Mesodermal cell (in vitro differentiated cells): Measurements from ENCODE around the gene PRDM16.

Source experiments
- H3K27ac ChIP-seq: 2 replicates; pipeline ENCODE4 v1.7.0; 2013; ENCODE audit warnings: mild to moderate bottlenecking, low read depth, low read length, moderate library complexity; ENCODE audit not compliant: severe bottlenecking
- H3K36me3 ChIP-seq: 2 replicates; pipeline ENCODE4 v1.7.1; 2013; ENCODE audit warnings: mild to moderate bottlenecking, low read length, moderate library complexity; ENCODE audit not compliant: control insufficient read depth, insufficient read depth
- H3K4me1 ChIP-seq: one replicate; pipeline ENCODE4 v1.7.1; 2013; ENCODE audit warnings: mild to moderate bottlenecking, low read length; ENCODE audit not compliant: insufficient read depth, control insufficient read depth, poor library complexity, severe bottlenecking
- H3K4me3 ChIP-seq: 2 replicates; pipeline ENCODE4 v1.7.0; 2013; ENCODE audit warnings: low read length, control low read depth, mild to moderate bottlenecking; ENCODE audit not compliant: insufficient read depth, poor library complexity, severe bottlenecking; ENCODE audit errors: extremely low read depth
- H3K9me3 ChIP-seq: 2 replicates; pipeline ENCODE4 v1.7.1; 2013; ENCODE audit warnings: mild to moderate bottlenecking, low read length, moderate library complexity; ENCODE audit not compliant: control insufficient read depth
- WGBS, 2 experiments: methylation state at CpG; one replicate each; pipeline ENCODE4 v1.1.5; 2013; ENCODE audit warnings: missing lambda C conversion rate in 2 of 2; ENCODE audit not compliant: insufficient coverage in 2 of 2; 5-methylcytosine and 5-hydroxymethylcytosine counted together

PRDM16 gene

GRCh38 chr1:3033040-3033789, 35.8 kb upstream of the PRDM16 start:
- Histone ChIP-seq H3K4me1 (no peaks in the 10 kb centered on the region), H3K4me3 (no peak overlapping the region), H3K27ac (no peak overlapping the region), H3K9me3 (peaks cover 14% of the 10 kb centered on the region), H3K36me3 (no peaks in the 10 kb centered on the region)
- WGBS, 2 experiments: 85 to 89% methylated on average over 14 to 16 of the region's 25 CpGs

- no peak overlapping the region for H3K27ac ChIP-seq
- H3K4me1 ChIP-seq: no peaks in the 10 kb centered on the region
- 86 to 92% methylated on average over 2 to 4 of the region's 4 CpGs for WGBS, 2 experiments
- H3K9me3 ChIP-seq: peaks cover 14% of the 10 kb centered on the region
- no peaks in the 10 kb centered on the region for H3K36me3 ChIP-seq
- no peak overlapping the region for H3K4me3 ChIP-seq
Observed at GRCh38 chr1:3033790-3034090, 35.3 kb upstream of the PRDM16 start.

GRCh38 chr1:3034162-3034561, 34.8 kb upstream of the PRDM16 start:
- Histone ChIP-seq H3K4me3 (no peak overlapping the region), H3K36me3 (no peaks in the 10 kb centered on the region), H3K9me3 (peaks cover 14% of the 10 kb centered on the region), H3K27ac (no peak overlapping the region), H3K4me1 (no peaks in the 10 kb centered on the region)
- WGBS, 2 experiments: 79 to 83% methylated on average over 6 to 7 of the region's 7 CpGs

- no peaks in the 10 kb centered on the region for H3K4me1 ChIP-seq
- H3K9me3 ChIP-seq: peaks cover 13% of the 10 kb centered on the region
- WGBS, 2 experiments: 87 to 93% methylated on average over 9 to 13 of the region's 14 CpGs
- H3K27ac ChIP-seq: no peak overlapping the region
- no peak overlapping the region for H3K4me3 ChIP-seq
- no peaks in the 10 kb centered on the region for H3K36me3 ChIP-seq
Observed at GRCh38 chr1:3034728-3035562, 34.1 kb upstream of the PRDM16 start.

GRCh38 chr1:3035563-3036446, 33.2 kb upstream of the PRDM16 start:
- Histone ChIP-seq H3K36me3 (no peaks in the 10 kb centered on the region), H3K4me1 (no peaks in the 10 kb centered on the region)
- 80 to 93% methylated on average over 13 to 14 of the region's 19 CpGs for WGBS, 2 experiments

GRCh38 chr1:3036447-3037280, 32.3 kb upstream of the PRDM16 start:
- Histone ChIP-seq H3K4me1 (no peaks in the 10 kb centered on the region), H3K4me3 (no peak overlapping the region), H3K27ac (no peak overlapping the region), H3K36me3 (no peaks in the 10 kb centered on the region), H3K9me3 (peaks cover 12% of the 10 kb centered on the region)
- 65 to 67% methylated on average over 12 to 13 of the region's 22 CpGs for WGBS, 2 experiments

More at GRCh38 chr1:3035563-3036446, 33.2 kb upstream of the PRDM16 start:
- H3K4me3 ChIP-seq: no peak overlapping the region
- no peak overlapping the region for H3K27ac ChIP-seq
- H3K9me3 ChIP-seq: peaks cover 12% of the 10 kb centered on the region

- H3K4me3 ChIP-seq: no peak overlapping the region
- 90 to 93% methylated on average over 25 of the region's 32 CpGs for WGBS, 2 experiments
- no peaks in the 10 kb centered on the region for H3K36me3 ChIP-seq
- peaks cover 8% of the 10 kb centered on the region for H3K9me3 ChIP-seq
- H3K27ac ChIP-seq: no peak overlapping the region
- no peaks in the 10 kb centered on the region for H3K4me1 ChIP-seq
Observed at GRCh38 chr1:3037281-3038040, 31.5 kb upstream of the PRDM16 start.

- 88 to 93% methylated on average over 6 to 7 of the region's 11 CpGs for WGBS, 2 experiments
- peaks cover 7% of the 10 kb centered on the region for H3K9me3 ChIP-seq
- no peak overlapping the region for H3K27ac ChIP-seq
- H3K4me3 ChIP-seq: no peak overlapping the region
- no peaks in the 10 kb centered on the region for H3K36me3 ChIP-seq
- no peaks in the 10 kb centered on the region for H3K4me1 ChIP-seq
Observed at GRCh38 chr1:3038113-3038551, 30.9 kb upstream of the PRDM16 start.

- no peaks in the 10 kb centered on the region for H3K36me3 ChIP-seq
- no peak overlapping the region for H3K4me3 ChIP-seq
- 82 to 83% methylated on average over 10 to 13 of the region's 19 CpGs for WGBS, 2 experiments
Observed at GRCh38 chr1:3038571-3039181, 30.3 kb upstream of the PRDM16 start.

More at GRCh38 chr1:3038571-3039181, 30.3 kb upstream of the PRDM16 start:
- no peak overlapping the region for H3K27ac ChIP-seq
- no peaks in the 10 kb centered on the region for H3K4me1 ChIP-seq
- peaks cover 7% of the 10 kb centered on the region for H3K9me3 ChIP-seq
